Measurements from ENCODE around the gene USB1.

USB1 gene

DNA sequence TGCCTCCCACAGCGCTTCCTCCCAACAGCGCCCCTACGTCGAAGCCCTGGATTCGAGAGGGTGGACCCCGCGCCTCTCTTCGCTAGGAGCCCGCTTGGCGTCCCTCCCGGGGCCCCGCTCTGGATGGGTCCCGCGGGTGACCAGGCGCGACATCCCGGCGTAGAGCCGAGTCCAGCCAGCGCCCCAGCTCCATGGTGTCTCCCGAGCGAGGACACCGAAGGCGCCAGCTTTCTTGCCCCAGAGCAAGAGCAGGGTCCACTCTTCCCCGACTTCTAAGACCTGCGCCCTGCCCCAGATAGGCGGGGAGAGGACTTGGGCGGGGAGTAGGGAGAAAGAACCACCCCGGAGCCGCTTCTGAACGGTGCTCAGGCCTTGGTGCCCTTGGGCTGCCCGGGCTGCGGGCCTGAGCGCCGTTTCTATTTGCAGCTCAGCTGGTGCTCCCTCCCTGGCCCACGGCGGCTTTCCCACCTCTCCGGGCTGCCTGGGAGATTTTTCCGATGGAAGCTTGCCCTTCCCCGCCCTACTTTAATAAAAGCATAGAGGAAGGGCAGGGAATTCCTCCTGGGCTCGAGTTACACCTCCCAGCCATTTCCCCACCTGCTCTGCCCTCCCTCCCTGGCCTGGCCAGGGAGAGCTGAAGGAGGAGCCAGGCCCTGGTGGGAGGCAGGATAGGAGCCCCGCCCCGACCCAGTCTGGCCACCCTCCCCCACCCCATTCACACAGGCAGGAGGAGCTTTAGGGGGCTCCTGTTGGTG is 26.1 kb downstream of the USB1 start:
- H3K4me1 ChIP-seq (ENCODE audit: control insufficient read depth in 2 of 2, insufficient read depth in 1 of 2, low read depth in 1 of 2, low read length in 2 of 2) = peaks cover 10 to 14% of the 10 kb centered on the region in 2 donors
- H2AFZ ChIP-seq (ENCODE audit: low read length) = peak overlapping the region; percentile 97
- H4K91ac ChIP-seq (ENCODE audit: low read depth, low read length, poor library complexity) = no peak overlapping the region
- peak overlapping the region; percentile 99 for H3K9ac ChIP-seq (ENCODE audit: low read depth, low read length, poor library complexity)
- H3K4ac ChIP-seq (ENCODE audit: low read length) = no peak overlapping the region
- peak overlapping the region; percentile 34 for H3K27ac ChIP-seq (replicated peaks; ENCODE audit: low read length)
- H3K27me3 ChIP-seq (ENCODE audit: control insufficient read depth in 3 of 3, insufficient read depth in 3 of 3, low read depth in 1 of 3, low read length in 3 of 3) = peaks cover 0 to 24% (median 20%) of the 10 kb centered on the region in 3 experiments
- H3K36me3 ChIP-seq (replicated peaks in 1 of 2; ENCODE audit: control insufficient read depth in 2 of 2, insufficient read depth in 2 of 2, low read length in 2 of 2) = no peaks in the 10 kb centered on the region
- peak overlapping the region; percentile 99 for H3K4me2 ChIP-seq (ENCODE audit: insufficient read depth, low read length, poor library complexity, severe bottlenecking)
- peak overlapping the region; percentile 84 to 93 for H3K4me3 ChIP-seq (ENCODE audit: low read length in 2 of 2)
- peak overlapping the region; percentile 98 for H2BK15ac ChIP-seq (ENCODE audit: low read length)
- peak overlapping the region; percentile 80 for H2BK5ac ChIP-seq (ENCODE audit: low read length)
- no peak overlapping the region for H2BK12ac ChIP-seq (ENCODE audit: low read length)
- H3K9me3 ChIP-seq (replicated peaks in 1 of 2; ENCODE audit: control insufficient read depth in 2 of 2, insufficient read depth in 1 of 2, low read depth in 1 of 2, low read length in 2 of 2) = no peaks in the 10 kb centered on the region
- peak overlapping the region; percentile 14 for H3K14ac ChIP-seq (ENCODE audit: low read length)
- no peak overlapping the region for H4K8ac ChIP-seq (ENCODE audit: low read depth, low read length)
- peak overlapping the region; percentile 91 for H2AK5ac ChIP-seq (ENCODE audit: low read depth, low read length)
- no CpG with 5 or more reads among the region's 43 CpGs for WGBS, 2 donors (ENCODE audit: extremely low coverage in 2 of 2, insufficient read length in 2 of 2, insufficient replicate concordance in 1 of 2)
- H3K23ac ChIP-seq (ENCODE audit: low read depth, low read length, poor library complexity) = peak overlapping the region; percentile 94
- H2BK120ac ChIP-seq (ENCODE audit: low read depth, low read length) = no peak overlapping the region
- peaks cover 2% of the 10 kb centered on the region for H3K79me1 ChIP-seq (ENCODE audit: low read depth, low read length)
- peak; percentile 54 for DNase-seq (ENCODE audit: low spot score)
- H3K18ac ChIP-seq (ENCODE audit: low read length) = peak overlapping the region; percentile 98

DNA sequence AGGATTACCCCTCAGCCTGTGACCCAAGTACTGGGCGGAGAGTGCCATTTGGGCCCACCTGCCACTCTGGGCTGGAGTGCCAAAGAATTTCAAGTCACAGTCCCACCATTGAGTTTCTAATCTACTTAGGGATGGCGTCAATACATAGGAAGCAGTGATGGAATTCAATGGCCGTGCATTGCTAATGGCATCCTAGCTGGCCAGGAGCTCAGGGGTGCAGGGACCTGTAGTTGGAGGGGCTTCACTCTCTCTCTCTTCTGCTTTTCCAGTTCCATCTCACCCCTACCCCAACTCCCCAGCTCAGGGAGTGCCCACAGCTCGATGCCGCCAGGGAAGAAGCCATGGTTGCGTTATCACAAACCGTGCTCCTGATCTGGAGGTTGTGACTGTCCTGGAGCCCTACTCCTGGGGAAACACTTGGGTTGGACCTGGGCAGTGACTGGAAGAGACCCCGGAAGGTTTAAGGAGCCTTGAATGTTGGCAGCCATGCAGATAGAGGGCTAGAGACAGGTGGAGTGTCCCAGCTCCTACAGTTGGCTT is 26.8 kb downstream of the USB1 start:
- Histone ChIP-seq H3K9me3 (replicated peaks in 1 of 2; ENCODE audit: control insufficient read depth in 2 of 2, insufficient read depth in 1 of 2, low read depth in 1 of 2, low read length in 2 of 2) (no peaks in the 10 kb centered on the region), H3K23ac (ENCODE audit: low read depth, low read length, poor library complexity) (no peak overlapping the region), H3K9ac (ENCODE audit: low read depth, low read length, poor library complexity) (peak overlapping the region; percentile 16), H2BK15ac (ENCODE audit: low read length) (peak overlapping the region; percentile 8), H2BK120ac (ENCODE audit: low read depth, low read length) (no peak overlapping the region), H2BK12ac (ENCODE audit: low read length) (no peak overlapping the region), H3K4me1 (ENCODE audit: control insufficient read depth in 2 of 2, insufficient read depth in 1 of 2, low read depth in 1 of 2, low read length in 2 of 2) (peaks cover 12 to 18% of the 10 kb centered on the region in 2 donors), H2AK5ac (ENCODE audit: low read depth, low read length) (no peak overlapping the region), H4K91ac (ENCODE audit: low read depth, low read length, poor library complexity) (no peak overlapping the region), H3K18ac (ENCODE audit: low read length) (peak overlapping the region; percentile 61), H3K4ac (ENCODE audit: low read length) (no peak overlapping the region), H4K8ac (ENCODE audit: low read depth, low read length) (no peak overlapping the region), H2AFZ (ENCODE audit: low read length) (no peak overlapping the region), H3K27ac (replicated peaks; ENCODE audit: low read length) (no peak overlapping the region), H3K14ac (ENCODE audit: low read length) (no peak overlapping the region), H3K36me3 (replicated peaks in 1 of 2; ENCODE audit: control insufficient read depth in 2 of 2, insufficient read depth in 2 of 2, low read length in 2 of 2) (no peaks in the 10 kb centered on the region), H3K79me1 (ENCODE audit: low read depth, low read length) (peaks cover 3% of the 10 kb centered on the region), H3K4me2 (ENCODE audit: insufficient read depth, low read length, poor library complexity, severe bottlenecking) (peak overlapping the region; percentile 99), H3K27me3 (ENCODE audit: control insufficient read depth in 3 of 3, insufficient read depth in 3 of 3, low read depth in 1 of 3, low read length in 3 of 3) (peaks cover 0 to 24% (median 20%) of the 10 kb centered on the region in 3 experiments), H2BK5ac (ENCODE audit: low read length) (peak overlapping the region; percentile 10), H3K4me3 (ENCODE audit: low read length in 2 of 2) (no peak overlapping the region)
- DNase-seq (ENCODE audit: low spot score) = no peak
- WGBS, 2 donors (ENCODE audit: extremely low coverage in 2 of 2, insufficient read length in 2 of 2, insufficient replicate concordance in 1 of 2) = no CpG with 5 or more reads among the region's 8 CpGs

DNA sequence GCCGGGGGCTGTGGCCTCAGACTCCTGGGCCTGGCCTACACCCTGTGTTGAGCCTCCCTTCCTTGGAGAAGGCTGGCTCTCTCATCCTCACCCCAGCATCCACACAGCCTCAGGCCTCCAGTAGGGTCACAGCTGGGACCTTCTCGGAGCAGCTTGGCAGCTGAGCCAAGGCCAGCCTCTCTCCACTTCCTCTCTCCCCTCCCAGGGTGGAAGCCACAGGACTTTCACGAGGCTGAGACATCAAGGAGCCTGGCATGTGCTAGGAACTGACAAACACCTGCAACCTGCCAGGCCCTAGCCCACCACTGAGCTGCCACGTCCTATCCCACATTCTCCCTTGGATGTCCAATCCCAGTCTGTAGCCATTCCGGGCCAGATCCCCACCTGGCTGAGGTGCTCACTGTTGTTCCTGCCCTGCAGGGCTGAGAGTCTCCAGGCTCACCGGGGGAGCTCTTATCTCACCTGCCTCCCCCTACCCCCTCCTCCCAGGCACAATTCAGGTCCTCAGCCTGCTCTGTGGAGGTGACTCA is 27.4 kb downstream of the USB1 start:
- no peak overlapping the region for H3K23ac ChIP-seq (ENCODE audit: low read depth, low read length, poor library complexity)
- H2BK5ac ChIP-seq (ENCODE audit: low read length) = peak overlapping the region; percentile 10
- H3K4me2 ChIP-seq (ENCODE audit: insufficient read depth, low read length, poor library complexity, severe bottlenecking) = no peak overlapping the region
- H3K9ac ChIP-seq (ENCODE audit: low read depth, low read length, poor library complexity) = no peak overlapping the region
- no peak for DNase-seq (ENCODE audit: low spot score)
- no peak overlapping the region for H2AK5ac ChIP-seq (ENCODE audit: low read depth, low read length)
- H3K4ac ChIP-seq (ENCODE audit: low read length) = no peak overlapping the region
- H3K27ac ChIP-seq (replicated peaks; ENCODE audit: low read length) = no peak overlapping the region
- H2BK15ac ChIP-seq (ENCODE audit: low read length) = peak overlapping the region; percentile 8
- H3K4me3 ChIP-seq (ENCODE audit: low read length in 2 of 2) = no peak overlapping the region
- no peak overlapping the region for H4K91ac ChIP-seq (ENCODE audit: low read depth, low read length, poor library complexity)
- no peak overlapping the region for H2BK12ac ChIP-seq (ENCODE audit: low read length)
- H3K14ac ChIP-seq (ENCODE audit: low read length) = no peak overlapping the region
- H2AFZ ChIP-seq (ENCODE audit: low read length) = no peak overlapping the region
- no peaks in the 10 kb centered on the region for H3K36me3 ChIP-seq (replicated peaks in 1 of 2; ENCODE audit: control insufficient read depth in 2 of 2, insufficient read depth in 2 of 2, low read length in 2 of 2)
- no peak overlapping the region for H2BK120ac ChIP-seq (ENCODE audit: low read depth, low read length)
- H3K4me1 ChIP-seq (ENCODE audit: control insufficient read depth in 2 of 2, insufficient read depth in 1 of 2, low read depth in 1 of 2, low read length in 2 of 2) = peaks cover 12 to 18% of the 10 kb centered on the region in 2 donors
- peaks cover 0 to 21% (median 19%) of the 10 kb centered on the region in 3 experiments for H3K27me3 ChIP-seq (ENCODE audit: control insufficient read depth in 3 of 3, insufficient read depth in 3 of 3, low read depth in 1 of 3, low read length in 3 of 3)
- H3K79me1 ChIP-seq (ENCODE audit: low read depth, low read length) = peaks cover 5% of the 10 kb centered on the region
- no CpG with 5 or more reads among the region's 6 CpGs for WGBS, 2 donors (ENCODE audit: extremely low coverage in 2 of 2, insufficient read length in 2 of 2, insufficient replicate concordance in 1 of 2)
- H3K18ac ChIP-seq (ENCODE audit: low read length) = peak overlapping the region; percentile 6
- no peaks in the 10 kb centered on the region for H3K9me3 ChIP-seq (replicated peaks in 1 of 2; ENCODE audit: control insufficient read depth in 2 of 2, insufficient read depth in 1 of 2, low read depth in 1 of 2, low read length in 2 of 2)
- no peak overlapping the region for H4K8ac ChIP-seq (ENCODE audit: low read depth, low read length)

DNA sequence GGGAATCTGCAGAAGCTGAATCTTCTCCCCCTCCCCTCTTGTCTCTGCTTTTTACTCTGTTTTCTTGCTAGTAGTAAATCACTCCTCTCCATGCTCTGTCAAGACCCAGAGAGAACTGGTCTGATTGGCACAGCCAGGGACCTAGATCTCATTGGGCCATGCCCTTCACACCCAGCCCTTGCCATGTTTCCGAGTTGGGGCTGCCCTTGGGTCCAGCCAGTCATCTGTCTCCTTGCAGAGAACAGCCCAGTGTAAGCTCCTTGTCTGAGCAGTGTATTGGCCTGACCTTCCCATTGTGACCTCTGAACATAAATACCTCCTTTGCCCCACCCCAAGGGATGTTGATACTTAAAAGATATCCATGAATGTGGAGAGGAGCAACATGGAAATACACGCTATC is 28.2 kb downstream of the USB1 start:
- Histone ChIP-seq H2AK5ac (ENCODE audit: low read depth, low read length) (no peak overlapping the region), H4K8ac (ENCODE audit: low read depth, low read length) (no peak overlapping the region), H3K4ac (ENCODE audit: low read length) (no peak overlapping the region), H3K14ac (ENCODE audit: low read length) (no peak overlapping the region), H2AFZ (ENCODE audit: low read length) (no peak overlapping the region), H3K4me1 (ENCODE audit: control insufficient read depth in 2 of 2, insufficient read depth in 1 of 2, low read depth in 1 of 2, low read length in 2 of 2) (peaks cover 12 to 18% of the 10 kb centered on the region in 2 donors), H3K4me3 (ENCODE audit: low read length in 2 of 2) (no peak overlapping the region), H3K36me3 (replicated peaks in 1 of 2; ENCODE audit: control insufficient read depth in 2 of 2, insufficient read depth in 2 of 2, low read length in 2 of 2) (no peaks in the 10 kb centered on the region), H3K4me2 (ENCODE audit: insufficient read depth, low read length, poor library complexity, severe bottlenecking) (no peak overlapping the region), H4K91ac (ENCODE audit: low read depth, low read length, poor library complexity) (no peak overlapping the region), H3K27ac (replicated peaks; ENCODE audit: low read length) (no peak overlapping the region), H2BK12ac (ENCODE audit: low read length) (no peak overlapping the region), H2BK5ac (ENCODE audit: low read length) (no peak overlapping the region), H3K23ac (ENCODE audit: low read depth, low read length, poor library complexity) (no peak overlapping the region), H3K18ac (ENCODE audit: low read length) (no peak overlapping the region), H3K9ac (ENCODE audit: low read depth, low read length, poor library complexity) (no peak overlapping the region), H3K9me3 (replicated peaks in 1 of 2; ENCODE audit: control insufficient read depth in 2 of 2, insufficient read depth in 1 of 2, low read depth in 1 of 2, low read length in 2 of 2) (no peaks in the 10 kb centered on the region), H3K27me3 (ENCODE audit: control insufficient read depth in 3 of 3, insufficient read depth in 3 of 3, low read depth in 1 of 3, low read length in 3 of 3) (peaks cover 0 to 13% (median 11%) of the 10 kb centered on the region in 3 experiments), H2BK15ac (ENCODE audit: low read length) (no peak overlapping the region), H3K79me1 (ENCODE audit: low read depth, low read length) (peaks cover 5% of the 10 kb centered on the region), H2BK120ac (ENCODE audit: low read depth, low read length) (no peak overlapping the region)
- WGBS, 2 donors (ENCODE audit: extremely low coverage in 2 of 2, insufficient read length in 2 of 2, insufficient replicate concordance in 1 of 2) = no CpG with 5 or more reads among the region's 2 CpGs
- no peak for DNase-seq (ENCODE audit: low spot score)

Data from neuronal stem cell (in vitro differentiated cells).